Activated naive CD4-positive, alpha-beta T cell treated with Interleukin-2 at 50 U/mL for 16 hours (primary cell): ENCODE measurements around the gene CNTNAP5.

Experiments used
- DNase-seq: peaks from one replicate; pipeline ENCODE4 v3.0.0-alpha.2; 2020

The CNTNAP5 gene

DNA sequence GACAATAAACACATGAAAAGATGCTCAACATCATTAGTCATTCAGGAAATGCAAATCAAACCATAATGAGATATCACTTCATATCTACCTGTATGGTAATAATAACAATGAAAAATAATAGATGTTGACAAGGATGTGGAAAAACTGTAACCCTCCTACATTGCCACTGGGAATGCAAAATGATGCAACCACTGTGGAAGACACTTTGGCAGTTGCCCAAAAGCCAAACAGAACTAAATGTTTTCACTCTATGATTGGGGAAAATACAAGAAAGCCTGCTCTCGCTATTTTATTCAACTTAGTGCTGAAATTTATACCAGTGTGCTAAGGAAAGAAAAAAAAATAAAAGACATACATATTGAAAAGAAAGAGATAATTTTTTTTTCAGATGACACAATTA, 934.5 kb downstream of the CNTNAP5 start:
- DNase-seq: no peak

GRCh38 chr2:124961132-124961531, 936.0 kb downstream of the CNTNAP5 start:
- DNase-seq: no peak
